WTC11 (cell line): ENCODE data around the gene ARHGEF37.

Experiments used
- ATF1 ChIP-seq: sonication (generic); formaldehyde crosslinking; IDR thresholded peaks from 2 replicates; pipeline ENCODE4 v1.8.1; 2023; ENCODE audit warnings: mild to moderate bottlenecking, moderate library complexity, missing genetic modification reagents
- CREB1 ChIP-seq: sonication (generic); formaldehyde crosslinking; IDR thresholded peaks from 2 replicates; pipeline ENCODE4 v1.8.0; 2023; ENCODE audit warnings: mild to moderate bottlenecking, missing genetic modification reagents
- FOXK1 ChIP-seq: sonication (generic); formaldehyde crosslinking; IDR thresholded peaks from 2 replicates; pipeline ENCODE4 v1.8.0; 2022; ENCODE audit warnings: mild to moderate bottlenecking, moderate library complexity, missing genetic modification reagents
- NFATC4 ChIP-seq: fragments of 250-450 bp; sonication (Bioruptor Pico); IDR thresholded peaks from 2 replicates; pipeline ENCODE4 v1.9.0; 2021; ENCODE audit warnings: mild to moderate bottlenecking
- NR2C2 ChIP-seq: sonication (generic); formaldehyde crosslinking; IDR thresholded peaks from 2 replicates; pipeline ENCODE4 v1.8.0; 2022; ENCODE audit warnings: mild to moderate bottlenecking, missing genetic modification reagents
- SP1 ChIP-seq: sonication (generic); formaldehyde crosslinking; conservative IDR thresholded peaks from 2 replicates; pipeline ENCODE4 v1.8.1; 2022; ENCODE audit warnings: missing genetic modification reagents
- TEAD4 ChIP-seq: sonication (generic); formaldehyde crosslinking; IDR thresholded peaks from 2 replicates; pipeline ENCODE4 v1.8.0; 2022; ENCODE audit warnings: mild to moderate bottlenecking, missing genetic modification reagents
- ZNF263 ChIP-seq: sonication (generic); formaldehyde crosslinking; IDR thresholded peaks from 2 replicates; pipeline ENCODE4 v1.8.1; 2022; ENCODE audit warnings: low read depth, mild to moderate bottlenecking, moderate library complexity, missing genetic modification reagents
- ZNF317 ChIP-seq: sonication (generic); formaldehyde crosslinking; IDR thresholded peaks from 2 replicates; pipeline ENCODE4 v1.8.1; 2023; ENCODE audit warnings: low read depth, mild to moderate bottlenecking, moderate library complexity, missing genetic modification reagents, borderline replicate concordance
- TF ChIP-seq, protein P1 (sequence below): sonication (generic); formaldehyde crosslinking; IDR thresholded peaks from 2 replicates; pipeline ENCODE4 v1.8.1; 2023; ENCODE audit warnings: mild to moderate bottlenecking, missing genetic modification reagents, moderate library complexity
- TF ChIP-seq, protein P2 (sequence below): fragments of 200-600 bp; IDR thresholded peaks from 2 replicates; pipeline ENCODE4 v1.8.0; 2022; ENCODE audit warnings: antibody characterized with exemption
- TF ChIP-seq, protein P3 (sequence below): sonication (generic); formaldehyde crosslinking; IDR thresholded peaks from 2 replicates; pipeline ENCODE4 v1.8.1; 2022; ENCODE audit warnings: low read depth, mild to moderate bottlenecking, moderate library complexity, missing genetic modification reagents, borderline replicate concordance
- TF ChIP-seq, protein P4 (sequence below): fragments of 250-450 bp; sonication (Bioruptor Pico); IDR thresholded peaks from 2 replicates; pipeline ENCODE4 v1.9.0; 2021; ENCODE audit warnings: mild to moderate bottlenecking
- TF ChIP-seq, protein P5 (sequence below): sonication (generic); formaldehyde crosslinking; IDR thresholded peaks from 2 replicates; pipeline ENCODE4 v1.8.0; 2022; ENCODE audit warnings: mild to moderate bottlenecking, missing genetic modification reagents

DNA sequence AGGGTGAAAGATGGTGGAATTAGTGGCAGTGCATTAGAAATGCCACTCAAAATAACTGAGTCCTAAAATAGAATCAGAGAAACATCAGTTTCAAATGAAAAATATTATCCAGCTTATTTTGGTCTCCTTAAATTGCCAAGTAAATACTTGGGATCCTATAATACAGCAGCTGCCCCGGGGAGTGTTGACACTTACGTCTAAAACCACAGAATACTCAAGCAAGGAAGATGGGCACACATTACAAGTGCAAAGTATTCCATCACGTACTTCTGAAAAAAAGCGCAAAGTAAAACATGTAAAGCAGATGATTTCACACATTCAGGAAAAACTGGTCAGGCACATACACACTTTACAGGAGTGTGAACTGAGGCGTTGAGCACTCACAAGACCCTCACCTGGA is 2.4 kb upstream of the ARHGEF37 start:
- no peak for TF ChIP-seq ATF1 (CRISPR knock-in tag)
- no peak for TF ChIP-seq NR2C2 (CRISPR knock-in tag)
- TF ChIP-seq, protein P1, sequence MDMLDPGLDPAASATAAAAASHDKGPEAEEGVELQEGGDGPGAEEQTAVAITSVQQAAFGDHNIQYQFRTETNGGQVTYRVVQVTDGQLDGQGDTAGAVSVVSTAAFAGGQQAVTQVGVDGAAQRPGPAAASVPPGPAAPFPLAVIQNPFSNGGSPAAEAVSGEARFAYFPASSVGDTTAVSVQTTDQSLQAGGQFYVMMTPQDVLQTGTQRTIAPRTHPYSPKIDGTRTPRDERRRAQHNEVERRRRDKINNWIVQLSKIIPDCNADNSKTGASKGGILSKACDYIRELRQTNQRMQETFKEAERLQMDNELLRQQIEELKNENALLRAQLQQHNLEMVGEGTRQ (CRISPR knock-in tag): no peak
- TF ChIP-seq, protein P2, sequence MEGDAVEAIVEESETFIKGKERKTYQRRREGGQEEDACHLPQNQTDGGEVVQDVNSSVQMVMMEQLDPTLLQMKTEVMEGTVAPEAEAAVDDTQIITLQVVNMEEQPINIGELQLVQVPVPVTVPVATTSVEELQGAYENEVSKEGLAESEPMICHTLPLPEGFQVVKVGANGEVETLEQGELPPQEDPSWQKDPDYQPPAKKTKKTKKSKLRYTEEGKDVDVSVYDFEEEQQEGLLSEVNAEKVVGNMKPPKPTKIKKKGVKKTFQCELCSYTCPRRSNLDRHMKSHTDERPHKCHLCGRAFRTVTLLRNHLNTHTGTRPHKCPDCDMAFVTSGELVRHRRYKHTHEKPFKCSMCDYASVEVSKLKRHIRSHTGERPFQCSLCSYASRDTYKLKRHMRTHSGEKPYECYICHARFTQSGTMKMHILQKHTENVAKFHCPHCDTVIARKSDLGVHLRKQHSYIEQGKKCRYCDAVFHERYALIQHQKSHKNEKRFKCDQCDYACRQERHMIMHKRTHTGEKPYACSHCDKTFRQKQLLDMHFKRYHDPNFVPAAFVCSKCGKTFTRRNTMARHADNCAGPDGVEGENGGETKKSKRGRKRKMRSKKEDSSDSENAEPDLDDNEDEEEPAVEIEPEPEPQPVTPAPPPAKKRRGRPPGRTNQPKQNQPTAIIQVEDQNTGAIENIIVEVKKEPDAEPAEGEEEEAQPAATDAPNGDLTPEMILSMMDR: no peak
- no peak for TF ChIP-seq TEAD4
- TF ChIP-seq, protein P3, sequence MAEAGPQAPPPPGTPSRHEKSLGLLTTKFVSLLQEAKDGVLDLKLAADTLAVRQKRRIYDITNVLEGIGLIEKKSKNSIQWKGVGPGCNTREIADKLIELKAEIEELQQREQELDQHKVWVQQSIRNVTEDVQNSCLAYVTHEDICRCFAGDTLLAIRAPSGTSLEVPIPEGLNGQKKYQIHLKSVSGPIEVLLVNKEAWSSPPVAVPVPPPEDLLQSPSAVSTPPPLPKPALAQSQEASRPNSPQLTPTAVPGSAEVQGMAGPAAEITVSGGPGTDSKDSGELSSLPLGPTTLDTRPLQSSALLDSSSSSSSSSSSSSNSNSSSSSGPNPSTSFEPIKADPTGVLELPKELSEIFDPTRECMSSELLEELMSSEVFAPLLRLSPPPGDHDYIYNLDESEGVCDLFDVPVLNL: no peak
- TF ChIP-seq, protein P4, sequence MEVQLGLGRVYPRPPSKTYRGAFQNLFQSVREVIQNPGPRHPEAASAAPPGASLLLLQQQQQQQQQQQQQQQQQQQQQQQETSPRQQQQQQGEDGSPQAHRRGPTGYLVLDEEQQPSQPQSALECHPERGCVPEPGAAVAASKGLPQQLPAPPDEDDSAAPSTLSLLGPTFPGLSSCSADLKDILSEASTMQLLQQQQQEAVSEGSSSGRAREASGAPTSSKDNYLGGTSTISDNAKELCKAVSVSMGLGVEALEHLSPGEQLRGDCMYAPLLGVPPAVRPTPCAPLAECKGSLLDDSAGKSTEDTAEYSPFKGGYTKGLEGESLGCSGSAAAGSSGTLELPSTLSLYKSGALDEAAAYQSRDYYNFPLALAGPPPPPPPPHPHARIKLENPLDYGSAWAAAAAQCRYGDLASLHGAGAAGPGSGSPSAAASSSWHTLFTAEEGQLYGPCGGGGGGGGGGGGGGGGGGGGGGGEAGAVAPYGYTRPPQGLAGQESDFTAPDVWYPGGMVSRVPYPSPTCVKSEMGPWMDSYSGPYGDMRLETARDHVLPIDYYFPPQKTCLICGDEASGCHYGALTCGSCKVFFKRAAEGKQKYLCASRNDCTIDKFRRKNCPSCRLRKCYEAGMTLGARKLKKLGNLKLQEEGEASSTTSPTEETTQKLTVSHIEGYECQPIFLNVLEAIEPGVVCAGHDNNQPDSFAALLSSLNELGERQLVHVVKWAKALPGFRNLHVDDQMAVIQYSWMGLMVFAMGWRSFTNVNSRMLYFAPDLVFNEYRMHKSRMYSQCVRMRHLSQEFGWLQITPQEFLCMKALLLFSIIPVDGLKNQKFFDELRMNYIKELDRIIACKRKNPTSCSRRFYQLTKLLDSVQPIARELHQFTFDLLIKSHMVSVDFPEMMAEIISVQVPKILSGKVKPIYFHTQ (CRISPR knock-in tag): no peak
- TF ChIP-seq, protein P5, sequence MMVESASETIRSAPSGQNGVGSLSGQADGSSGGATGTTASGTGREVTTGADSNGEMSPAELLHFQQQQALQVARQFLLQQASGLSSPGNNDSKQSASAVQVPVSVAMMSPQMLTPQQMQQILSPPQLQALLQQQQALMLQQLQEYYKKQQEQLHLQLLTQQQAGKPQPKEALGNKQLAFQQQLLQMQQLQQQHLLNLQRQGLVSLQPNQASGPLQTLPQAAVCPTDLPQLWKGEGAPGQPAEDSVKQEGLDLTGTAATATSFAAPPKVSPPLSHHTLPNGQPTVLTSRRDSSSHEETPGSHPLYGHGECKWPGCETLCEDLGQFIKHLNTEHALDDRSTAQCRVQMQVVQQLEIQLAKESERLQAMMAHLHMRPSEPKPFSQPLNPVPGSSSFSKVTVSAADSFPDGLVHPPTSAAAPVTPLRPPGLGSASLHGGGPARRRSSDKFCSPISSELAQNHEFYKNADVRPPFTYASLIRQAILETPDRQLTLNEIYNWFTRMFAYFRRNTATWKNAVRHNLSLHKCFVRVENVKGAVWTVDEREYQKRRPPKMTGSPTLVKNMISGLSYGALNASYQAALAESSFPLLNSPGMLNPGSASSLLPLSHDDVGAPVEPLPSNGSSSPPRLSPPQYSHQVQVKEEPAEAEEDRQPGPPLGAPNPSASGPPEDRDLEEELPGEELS (CRISPR knock-in tag): no peak
- TF ChIP-seq ZNF263 (CRISPR knock-in tag): no peak
- no peak for TF ChIP-seq NFATC4 (CRISPR knock-in tag)
- TF ChIP-seq SP1 (CRISPR knock-in tag): no peak
- no peak for TF ChIP-seq CREB1 (CRISPR knock-in tag)
- TF ChIP-seq ZNF317: no peak
- TF ChIP-seq FOXK1 (CRISPR knock-in tag): no peak
